Measurements from ENCODE around the gene SART1. TPM values are rescaled to one million over a fixed set of nuclear protein-coding genes. Genes with fewer than 3 reads are reported as not detected.

The SART1 gene
- polyA plus RNA-seq, 6 donors from 2014 or later: 13.9 to 39.7 (median 18.3) TPM

DNA sequence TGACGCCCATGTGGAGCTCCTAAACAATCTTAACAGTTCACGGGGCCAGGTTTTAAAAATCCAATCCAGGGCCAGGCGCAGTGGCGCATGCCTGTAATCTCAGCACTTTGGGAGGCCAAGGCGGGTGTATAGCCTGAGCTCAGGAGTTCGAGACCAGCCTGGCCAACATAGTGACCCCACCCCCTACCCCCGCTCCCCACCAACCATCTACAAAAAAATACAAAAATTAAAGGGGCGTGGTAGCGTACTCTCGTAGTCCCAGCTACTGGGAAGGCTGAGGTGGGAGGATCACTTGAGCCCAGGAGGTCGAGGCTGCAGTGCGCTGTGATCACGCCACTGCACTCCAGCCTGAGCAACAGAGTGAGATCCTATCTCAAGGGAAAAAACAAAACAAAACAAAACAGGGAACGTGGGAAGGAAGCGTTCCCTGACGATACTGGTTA lies 689 bp upstream of the SART1 start:
- Mint-ChIP-seq H3K4me1 (peaks cover 59 to 64% (median 60%) of the 10 kb centered on the region in 3 donors), H3K27me3 (no peaks in the 10 kb centered on the region)
- ATAC-seq (ENCODE audit: low read depth in 2 of 2): no peak

GRCh38 chr11:65962141-65962564 lies 619 bp downstream of the SART1 start:
- peak in 1 of 2 donors; percentile 70 for ATAC-seq (ENCODE audit: low read depth in 2 of 2)
- Mint-ChIP-seq H3K27ac (peak overlapping the region; percentile 78 to 99 (median 94)), H3K4me3 (peak overlapping the region; percentile 83 to 99 (median 98)), H3K9me3 (no peaks in the 10 kb centered on the region), H3K27me3 (no peaks in the 10 kb centered on the region), H3K4me1 (peaks cover 52 to 57% (median 55%) of the 10 kb centered on the region in 3 donors), H3K36me3 (peaks cover 0 to 37% of the 10 kb centered on the region in 2 donors)
- no peak for DNase-seq

More for the DNA sequence above, 689 bp upstream of the SART1 start:
- Mint-ChIP-seq H3K27ac (peak overlapping the region; percentile 98 to 99 (median 99)), H3K9me3 (no peaks in the 10 kb centered on the region), H3K4me3 (peak overlapping the region; percentile 92 to 99 (median 98)), H3K36me3 (peaks cover 0 to 33% of the 10 kb centered on the region in 2 donors)
- no peak for DNase-seq

DNA sequence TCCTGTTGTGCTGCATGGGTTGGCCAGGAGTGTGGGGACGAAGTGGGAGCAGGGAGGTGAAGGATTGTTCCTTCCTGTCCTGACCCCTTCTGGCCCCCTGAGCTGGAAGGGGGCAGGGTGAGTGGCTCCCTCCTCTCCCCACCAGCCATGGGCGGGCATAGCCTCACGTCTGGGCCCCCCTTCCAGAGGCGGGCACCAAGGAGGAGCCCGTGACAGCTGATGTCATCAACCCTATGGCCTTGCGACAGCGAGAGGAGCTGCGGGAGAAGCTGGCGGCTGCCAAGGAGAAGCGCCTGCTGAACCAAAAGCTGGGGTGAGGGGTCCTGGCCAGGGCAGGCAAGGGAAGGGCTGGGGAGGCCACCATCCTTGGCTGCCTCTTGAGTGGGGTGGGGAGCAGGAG lies 3.4 kb downstream of the SART1 start:
- H3K9me3 Mint-ChIP-seq: no peaks in the 10 kb centered on the region
- H3K27ac Mint-ChIP-seq: peak overlapping the region in 2 of 6 donors; percentile 87 to 98
- ATAC-seq (ENCODE audit: low read depth in 2 of 2): no peak
- no peak for DNase-seq
- peak overlapping the region in 3 of 8 donors; percentile 35 to 99 (median 80) for H3K4me3 Mint-ChIP-seq
- peaks cover 0 to 49% of the 10 kb centered on the region in 2 donors for H3K36me3 Mint-ChIP-seq
- H3K4me1 Mint-ChIP-seq: peaks cover 45 to 53% (median 50%) of the 10 kb centered on the region in 3 donors
- no peaks in the 10 kb centered on the region for H3K27me3 Mint-ChIP-seq

DNA sequence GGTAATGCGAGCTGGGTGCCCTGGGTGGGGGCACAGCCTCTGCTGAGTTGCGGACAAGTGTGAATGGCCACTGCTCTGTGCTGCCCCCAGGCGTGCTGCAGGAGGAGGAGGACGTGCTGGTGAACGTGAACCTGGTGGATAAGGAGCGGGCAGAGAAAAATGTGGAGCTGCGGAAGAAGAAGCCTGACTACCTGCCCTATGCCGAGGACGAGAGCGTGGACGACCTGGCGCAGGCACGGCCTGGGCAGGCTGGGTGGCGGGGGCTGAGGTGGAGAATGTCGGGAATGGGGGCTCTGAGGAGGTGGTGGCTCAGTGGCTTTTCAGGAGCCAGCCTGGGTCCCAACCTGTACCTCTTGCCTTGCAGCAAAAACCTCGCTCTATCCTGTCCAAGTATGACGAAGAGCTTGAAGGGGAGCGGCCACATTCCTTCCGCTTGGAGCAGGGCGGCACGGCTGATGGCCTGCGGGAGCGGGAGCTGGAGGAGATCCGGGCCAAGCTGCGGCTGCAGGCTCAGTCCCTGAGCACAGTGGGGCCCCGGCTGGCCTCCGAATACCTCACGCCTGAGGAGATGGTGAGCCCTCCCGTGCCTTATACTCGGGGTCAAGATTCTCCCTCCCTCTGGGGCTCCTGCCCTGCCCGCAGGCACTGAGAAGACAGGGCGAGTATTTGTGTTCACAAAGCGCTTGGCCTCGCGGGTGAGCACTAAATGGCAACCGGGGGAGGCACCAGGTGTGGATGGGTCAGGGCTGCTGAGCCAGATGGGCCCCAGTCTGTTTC lies 4.6 kb downstream of the SART1 start:
- Mint-ChIP-seq H3K4me1 (peaks cover 47 to 57% (median 48%) of the 10 kb centered on the region in 3 donors), H3K4me3 (no peak overlapping the region), H3K9me3 (no peaks in the 10 kb centered on the region), H3K36me3 (peaks cover 0 to 56% of the 10 kb centered on the region in 2 donors), H3K27ac (peak overlapping the region in 2 of 6 donors; percentile 38 to 98), H3K27me3 (no peaks in the 10 kb centered on the region)
- no peak for DNase-seq
- ATAC-seq (ENCODE audit: low read depth in 2 of 2): no peak

GRCh38 chr11:65967329-65967934 lies 5.9 kb downstream of the SART1 start:
- DNase-seq (no peak), ATAC-seq (ENCODE audit: low read depth in 2 of 2) (no peak)
- Mint-ChIP-seq H3K9me3 (no peaks in the 10 kb centered on the region), H3K4me1 (peaks cover 39 to 55% (median 39%) of the 10 kb centered on the region in 3 donors), H3K4me3 (no peak overlapping the region), H3K27ac (no peak overlapping the region), H3K36me3 (peaks cover 4 to 46% of the 10 kb centered on the region in 2 donors), H3K27me3 (no peaks in the 10 kb centered on the region)

GRCh38 chr11:65968600-65969482 lies 7.3 kb downstream of the SART1 start:
- H3K36me3 Mint-ChIP-seq: peaks cover 14 to 48% of the 10 kb centered on the region in 2 donors
- no peak for DNase-seq
- peaks cover 26 to 41% (median 31%) of the 10 kb centered on the region in 3 donors for H3K4me1 Mint-ChIP-seq
- H3K9me3 Mint-ChIP-seq: no peaks in the 10 kb centered on the region
- H3K27me3 Mint-ChIP-seq: no peaks in the 10 kb centered on the region
- no peak overlapping the region for H3K27ac Mint-ChIP-seq
- H3K4me3 Mint-ChIP-seq: peak overlapping the region in 1 of 8 donors; percentile 18
- ATAC-seq (ENCODE audit: low read depth in 2 of 2): no peak

GRCh38 chr11:65972116-65972515 lies 10.6 kb downstream of the SART1 start:
- Mint-ChIP-seq H3K27ac (peak overlapping the region in 3 of 6 donors; percentile 24 to 79 (median 76)), H3K36me3 (peaks cover 14 to 38% of the 10 kb centered on the region in 2 donors), H3K4me1 (peaks cover 15 to 37% (median 28%) of the 10 kb centered on the region in 3 donors), H3K27me3 (no peaks in the 10 kb centered on the region), H3K9me3 (no peaks in the 10 kb centered on the region), H3K4me3 (no peak overlapping the region)
- DNase-seq (no peak), ATAC-seq (ENCODE audit: low read depth in 2 of 2) (no peak)

DNA sequence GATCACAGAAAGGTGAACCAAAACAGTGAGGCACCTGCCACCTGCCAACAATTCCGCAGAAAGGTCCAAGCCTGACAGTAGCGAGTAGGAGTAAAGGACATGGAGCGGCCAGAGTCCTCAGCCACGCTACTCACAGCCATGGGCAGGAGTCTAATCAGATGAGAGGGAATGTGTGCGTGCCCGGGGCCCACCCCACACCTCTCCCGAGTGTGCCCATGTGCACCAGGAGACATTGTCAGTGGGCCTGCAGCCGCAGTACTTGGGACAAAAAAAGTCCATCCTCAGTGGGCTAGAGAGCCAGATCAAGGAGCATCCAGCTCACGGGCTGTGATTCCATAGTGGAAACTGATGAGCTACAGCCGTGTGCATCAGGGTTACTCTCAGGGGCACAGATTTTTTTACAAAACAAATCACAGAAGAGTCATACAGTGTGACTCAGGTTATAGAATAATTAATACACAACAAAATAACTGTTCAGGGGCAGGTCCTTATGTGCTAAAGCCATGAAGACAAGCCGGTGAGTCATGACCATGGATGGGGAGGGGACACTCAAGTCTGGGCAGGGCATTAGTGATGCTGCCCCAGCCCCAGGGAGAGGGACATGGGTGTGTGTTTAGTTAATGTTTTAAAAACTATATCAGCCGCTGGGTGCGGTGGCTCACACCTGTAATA lies 12.0 kb downstream of the SART1 start:
- H3K4me1 Mint-ChIP-seq: peaks cover 10 to 37% (median 26%) of the 10 kb centered on the region in 3 donors
- no peak for DNase-seq
- H3K27me3 Mint-ChIP-seq: no peaks in the 10 kb centered on the region
- no peaks in the 10 kb centered on the region for H3K9me3 Mint-ChIP-seq
- peak overlapping the region in 2 of 6 donors; percentile 73 to 76 for H3K27ac Mint-ChIP-seq
- ATAC-seq (ENCODE audit: low read depth in 2 of 2): no peak
- H3K36me3 Mint-ChIP-seq: peaks cover 14 to 31% of the 10 kb centered on the region in 2 donors
- no peak overlapping the region for H3K4me3 Mint-ChIP-seq

DNA sequence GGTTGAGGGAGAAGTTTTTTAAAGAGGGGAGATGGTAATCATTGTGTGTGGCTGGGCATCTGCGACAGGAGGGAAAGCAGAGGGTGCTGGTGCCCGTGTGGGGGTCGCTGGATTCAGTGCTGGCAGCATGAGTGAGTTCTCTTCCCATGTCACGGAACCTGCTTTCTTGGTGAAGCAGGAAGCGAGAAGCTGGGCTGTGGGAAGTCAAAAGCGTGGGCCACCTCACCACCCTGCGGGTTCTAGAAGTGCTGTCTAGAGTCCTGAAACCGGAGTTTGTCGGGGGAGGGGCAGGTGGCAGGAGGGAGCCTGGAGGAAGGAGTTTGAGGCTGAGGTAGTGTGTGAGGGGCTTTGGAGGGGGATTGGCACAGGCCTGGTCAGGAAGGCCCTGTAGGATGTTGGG lies 14.2 kb downstream of the SART1 start:
- peaks cover 14 to 19% of the 10 kb centered on the region in 2 donors for H3K36me3 Mint-ChIP-seq
- DNase-seq (no peak), ATAC-seq (ENCODE audit: low read depth in 2 of 2) (no peak)
- peaks cover 0 to 24% (median 17%) of the 10 kb centered on the region in 3 donors for H3K4me1 Mint-ChIP-seq
- no peaks in the 10 kb centered on the region for H3K9me3 Mint-ChIP-seq
- no peaks in the 10 kb centered on the region for H3K27me3 Mint-ChIP-seq
- peak overlapping the region in 1 of 8 donors; percentile 18 for H3K4me3 Mint-ChIP-seq
- H3K27ac Mint-ChIP-seq: peak overlapping the region in 4 of 6 donors; percentile 31 to 53 (median 43)

- H3K4me3 Mint-ChIP-seq: no peak overlapping the region
- H3K4me1 Mint-ChIP-seq: peaks cover 0 to 24% (median 17%) of the 10 kb centered on the region in 3 donors
- ATAC-seq (ENCODE audit: low read depth in 2 of 2) (no peak), DNase-seq (no peak)
- H3K36me3 Mint-ChIP-seq: peaks cover 14 to 19% of the 10 kb centered on the region in 2 donors
- no peaks in the 10 kb centered on the region for H3K9me3 Mint-ChIP-seq
- peak overlapping the region in 3 of 6 donors; percentile 42 to 64 (median 44) for H3K27ac Mint-ChIP-seq
- no peaks in the 10 kb centered on the region for H3K27me3 Mint-ChIP-seq
Measured at GRCh38 chr11:65976216-65977176, 15.0 kb downstream of the SART1 start.

GRCh38 chr11:65977621-65978390 lies 16.3 kb downstream of the SART1 start:
- H3K27ac Mint-ChIP-seq: peak overlapping the region in 3 of 6 donors; percentile 57 to 80 (median 76)

More at GRCh38 chr11:65977621-65978390, 16.3 kb downstream of the SART1 start:
- Mint-ChIP-seq H3K4me3 (no peak overlapping the region), H3K36me3 (peaks cover 9 to 18% of the 10 kb centered on the region in 2 donors), H3K27me3 (no peaks in the 10 kb centered on the region), H3K4me1 (peaks cover 0 to 17% (median 16%) of the 10 kb centered on the region in 3 donors), H3K9me3 (no peaks in the 10 kb centered on the region)
- DNase-seq (no peak), ATAC-seq (ENCODE audit: low read depth in 2 of 2) (no peak)
